Left ventricle myocardium inferior (tissue), 1 donor: ENCODE data around the gene BICC1. TPM values are rescaled to one million over a fixed set of nuclear protein-coding genes. Genes with fewer than 3 reads are reported as not detected.

ENCODE experiments used
- DNase-seq: peaks from one replicate; pipeline ENCODE4 v3.0.0-alpha.2; 2020
- H3K27ac ChIP-seq: fragments of 200-600 bp; replicated peaks from 2 replicates; pipeline ENCODE4 v1.8.0; 2021
- H3K27me3 ChIP-seq: fragments of 200-600 bp; 2 replicates; pipeline ENCODE4 v1.8.0; 2021; ENCODE audit warnings: low read depth
- H3K36me3 ChIP-seq: fragments of 200-600 bp; 2 replicates; pipeline ENCODE4 v1.8.0; 2021
- H3K4me1 ChIP-seq: fragments of 200-600 bp; 2 replicates; pipeline ENCODE4 v1.8.0; 2021
- H3K4me3 ChIP-seq: fragments of 200-600 bp; 2 replicates; pipeline ENCODE4 v1.8.0; 2021; ENCODE audit warnings: mild to moderate bottlenecking, moderate library complexity
- H3K9me3 ChIP-seq: fragments of 200-600 bp; replicated peaks from 2 replicates; pipeline ENCODE4 v1.8.0; 2021
- intact Hi-C: fragments of 100-400 bp; cut with micrococcal nuclease; formaldehyde crosslinking; loops from one replicate; pipeline ENCODE4 v1.11.0; 2022
- total RNA-seq: library from RNA; stranded (reverse); fragmentation: NEBNext Ultra II Directional; extraction: Animal tissue kit (Norgen Biotek cat#: 25700); gene quantifications from one replicate; pipeline ENCODE4 v1.2.1, GENCODE V29; 2021
- TF ChIP-seq, protein P1 (sequence below): fragments of 200-600 bp; IDR thresholded peaks from 2 replicates; pipeline ENCODE4 v1.8.0; 2021; ENCODE audit warnings: antibody characterized with exemption, mild to moderate bottlenecking, borderline replicate concordance
- donor health status: DM: no; HTN: yes; CAD: no; lungs with severe emphysema.

BICC1 gene
- total RNA-seq, 1 donor from 2014 or later: 5.7 TPM

DNA sequence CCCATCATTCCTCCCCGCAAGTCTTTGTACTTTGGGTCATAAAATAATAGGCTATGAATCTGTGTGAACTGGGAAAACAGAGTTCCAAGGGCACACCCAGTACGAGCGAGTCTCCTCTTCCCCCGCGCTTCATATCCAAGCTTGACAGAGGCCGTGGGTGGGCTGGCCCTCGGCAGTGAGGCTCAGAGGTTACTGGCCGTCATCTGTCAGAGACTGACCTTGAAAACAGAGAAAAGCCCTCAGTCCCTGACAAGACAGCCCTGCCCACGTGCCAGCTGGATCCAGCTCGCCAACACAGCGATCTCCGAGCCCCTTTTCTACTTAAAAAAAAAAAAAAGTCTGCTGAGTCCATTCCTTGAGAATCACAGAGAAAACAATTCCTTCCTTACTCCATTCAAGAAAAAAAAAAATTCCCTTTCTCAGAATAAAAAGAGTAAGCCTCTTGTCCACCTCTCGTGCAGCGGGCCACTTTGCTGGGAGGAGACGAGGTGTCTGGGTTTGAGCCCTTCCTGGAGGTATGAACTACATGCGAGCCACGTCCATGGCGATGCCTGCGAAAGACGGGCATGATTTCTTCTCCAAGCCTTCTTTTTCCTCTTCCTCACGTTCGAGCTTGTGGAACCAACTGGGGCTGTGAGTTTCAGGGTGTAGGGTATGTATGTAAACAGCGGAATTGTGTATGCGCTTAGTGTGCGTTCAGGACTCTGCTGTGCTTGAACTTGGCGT lies 744 bp upstream of the BICC1 start:
- TF ChIP-seq, protein P1, sequence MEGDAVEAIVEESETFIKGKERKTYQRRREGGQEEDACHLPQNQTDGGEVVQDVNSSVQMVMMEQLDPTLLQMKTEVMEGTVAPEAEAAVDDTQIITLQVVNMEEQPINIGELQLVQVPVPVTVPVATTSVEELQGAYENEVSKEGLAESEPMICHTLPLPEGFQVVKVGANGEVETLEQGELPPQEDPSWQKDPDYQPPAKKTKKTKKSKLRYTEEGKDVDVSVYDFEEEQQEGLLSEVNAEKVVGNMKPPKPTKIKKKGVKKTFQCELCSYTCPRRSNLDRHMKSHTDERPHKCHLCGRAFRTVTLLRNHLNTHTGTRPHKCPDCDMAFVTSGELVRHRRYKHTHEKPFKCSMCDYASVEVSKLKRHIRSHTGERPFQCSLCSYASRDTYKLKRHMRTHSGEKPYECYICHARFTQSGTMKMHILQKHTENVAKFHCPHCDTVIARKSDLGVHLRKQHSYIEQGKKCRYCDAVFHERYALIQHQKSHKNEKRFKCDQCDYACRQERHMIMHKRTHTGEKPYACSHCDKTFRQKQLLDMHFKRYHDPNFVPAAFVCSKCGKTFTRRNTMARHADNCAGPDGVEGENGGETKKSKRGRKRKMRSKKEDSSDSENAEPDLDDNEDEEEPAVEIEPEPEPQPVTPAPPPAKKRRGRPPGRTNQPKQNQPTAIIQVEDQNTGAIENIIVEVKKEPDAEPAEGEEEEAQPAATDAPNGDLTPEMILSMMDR: no peak
- DNase-seq: peak; percentile 42
- Histone ChIP-seq H3K4me3 (peak overlapping the region; percentile 72), H3K9me3 (no peaks in the 10 kb centered on the region), H3K36me3 (no peaks in the 10 kb centered on the region), H3K27me3 (peaks cover 65% of the 10 kb centered on the region), H3K27ac (peak overlapping the region; percentile 78), H3K4me1 (peaks cover 14% of the 10 kb centered on the region)
- intact Hi-C loops: no loop called here

DNA sequence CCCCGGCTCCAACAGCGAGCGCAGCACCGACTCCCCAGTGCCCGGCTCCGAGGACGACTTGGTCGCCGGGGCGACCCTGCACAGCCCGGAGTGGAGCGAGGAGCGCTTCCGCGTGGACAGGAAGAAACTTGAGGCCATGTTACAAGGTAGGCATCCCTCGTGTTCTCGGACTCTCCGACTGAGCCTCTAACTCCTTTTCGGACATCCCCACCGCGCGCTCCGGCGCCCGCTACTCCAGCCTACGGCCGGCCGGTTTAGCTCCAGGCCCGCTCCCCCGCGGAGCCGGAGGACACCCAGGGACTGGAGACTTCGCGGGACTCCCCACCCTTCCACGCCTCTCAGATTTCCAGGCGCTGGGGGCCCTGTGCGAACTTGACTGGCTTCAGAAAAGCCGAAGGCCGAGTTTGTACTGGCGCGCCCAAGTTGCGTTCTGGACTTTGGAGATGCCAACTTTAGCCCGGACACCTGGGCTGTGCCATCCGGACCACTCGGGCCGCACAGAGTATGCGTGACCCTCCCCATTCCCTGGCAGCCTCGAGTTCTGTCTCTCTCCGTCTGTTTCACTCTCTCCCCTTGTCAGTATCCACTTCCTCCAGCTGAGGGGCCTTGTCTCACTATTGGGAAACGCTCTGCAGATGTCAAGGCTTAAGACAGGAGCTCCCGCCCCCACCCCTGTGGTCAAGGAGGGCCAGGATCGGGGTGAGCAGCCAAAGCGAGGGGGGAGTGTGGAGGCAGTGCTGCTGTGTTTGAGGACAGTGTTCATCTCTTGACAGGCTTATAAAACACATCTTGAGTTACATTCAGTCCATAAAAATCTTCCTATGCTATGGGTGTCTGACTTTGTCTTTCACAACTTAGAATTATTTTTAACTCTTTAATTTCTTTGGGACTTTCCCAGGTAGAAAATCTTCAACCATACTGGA lies 777 bp downstream of the BICC1 start:
- peak overlapping the region; percentile 72 for H3K4me3 ChIP-seq
- TF ChIP-seq, protein P1: no peak
- intact Hi-C loops: no loop called here
- H3K4me1 ChIP-seq: peaks cover 14% of the 10 kb centered on the region
- H3K27me3 ChIP-seq: peaks cover 76% of the 10 kb centered on the region
- H3K27ac ChIP-seq: peak overlapping the region; percentile 78
- no peaks in the 10 kb centered on the region for H3K9me3 ChIP-seq
- peak; percentile 71 for DNase-seq
- no peaks in the 10 kb centered on the region for H3K36me3 ChIP-seq

DNA sequence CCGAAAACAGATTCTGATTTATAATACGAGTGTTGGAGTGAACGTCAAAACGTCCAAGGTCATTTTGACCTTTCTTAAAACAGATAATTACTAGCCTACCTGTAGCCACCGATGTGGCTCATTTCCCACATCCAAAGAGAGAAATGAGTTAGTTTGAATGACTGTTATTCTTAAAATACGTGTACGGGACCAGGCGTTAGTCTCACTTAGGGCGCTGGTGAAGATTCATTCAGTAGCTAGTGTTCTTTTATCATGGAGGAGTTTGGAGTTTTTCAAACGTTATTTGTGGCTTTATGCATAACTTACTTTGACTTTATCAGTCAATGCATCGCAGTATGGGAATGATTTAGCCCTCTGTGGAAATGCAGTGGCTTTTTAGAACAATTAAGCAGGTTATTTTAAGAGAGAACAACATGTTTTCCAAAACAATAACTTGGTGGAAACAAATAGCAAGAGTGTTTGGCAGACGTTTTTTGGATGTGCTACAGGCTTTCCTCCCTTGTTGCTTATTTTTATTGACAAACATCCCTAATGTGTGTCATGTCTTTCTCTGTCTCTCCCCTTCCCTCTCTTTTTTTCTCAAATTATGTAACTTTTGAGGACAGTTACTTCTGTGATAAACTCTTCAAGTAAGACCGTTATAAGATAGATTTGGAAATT lies 1.6 kb downstream of the BICC1 start:
- Histone ChIP-seq H3K27me3 (peaks cover 79% of the 10 kb centered on the region), H3K4me1 (peaks cover 14% of the 10 kb centered on the region), H3K27ac (peak overlapping the region; percentile 78), H3K36me3 (no peaks in the 10 kb centered on the region), H3K9me3 (no peaks in the 10 kb centered on the region), H3K4me3 (peak overlapping the region; percentile 72)
- intact Hi-C loops: no loop called here
- DNase-seq: no peak
- TF ChIP-seq, protein P1: no peak

DNA sequence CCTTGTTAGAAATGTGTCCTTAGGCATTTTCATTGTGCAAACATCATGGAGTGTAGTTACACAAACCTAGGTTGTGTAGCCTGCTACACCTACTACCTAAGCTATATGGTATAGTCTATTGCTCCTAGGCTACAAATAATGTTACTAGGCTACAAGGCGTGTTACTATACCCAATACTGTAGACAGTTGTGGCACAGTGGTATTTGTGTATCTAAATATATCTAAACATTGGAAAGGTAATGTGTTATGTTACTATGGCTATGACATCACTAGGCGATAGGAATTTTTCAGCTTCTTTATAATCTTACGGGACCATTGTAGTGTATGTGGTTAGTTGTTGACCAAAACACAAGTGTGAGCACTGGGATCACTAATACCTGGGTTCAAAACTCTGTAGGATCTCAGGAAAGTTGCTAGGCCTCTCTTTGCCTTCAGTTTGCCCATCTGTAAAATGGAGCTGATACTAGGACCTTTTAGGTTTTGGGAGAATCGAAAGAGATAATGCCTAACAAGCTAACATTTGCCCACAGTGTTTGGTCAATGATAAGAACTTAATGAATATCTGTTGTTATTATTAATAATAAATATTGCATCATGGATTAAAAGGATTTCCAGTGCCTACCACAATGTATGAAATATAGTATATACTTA lies 2.7 kb downstream of the BICC1 start:
- Histone ChIP-seq H3K4me3 (peak overlapping the region; percentile 72), H3K4me1 (peaks cover 14% of the 10 kb centered on the region), H3K36me3 (no peaks in the 10 kb centered on the region), H3K27me3 (peaks cover 75% of the 10 kb centered on the region), H3K9me3 (no peaks in the 10 kb centered on the region), H3K27ac (no peak overlapping the region)
- no peak for DNase-seq
- intact Hi-C loops: no loop called here
- TF ChIP-seq, protein P1: no peak

DNA sequence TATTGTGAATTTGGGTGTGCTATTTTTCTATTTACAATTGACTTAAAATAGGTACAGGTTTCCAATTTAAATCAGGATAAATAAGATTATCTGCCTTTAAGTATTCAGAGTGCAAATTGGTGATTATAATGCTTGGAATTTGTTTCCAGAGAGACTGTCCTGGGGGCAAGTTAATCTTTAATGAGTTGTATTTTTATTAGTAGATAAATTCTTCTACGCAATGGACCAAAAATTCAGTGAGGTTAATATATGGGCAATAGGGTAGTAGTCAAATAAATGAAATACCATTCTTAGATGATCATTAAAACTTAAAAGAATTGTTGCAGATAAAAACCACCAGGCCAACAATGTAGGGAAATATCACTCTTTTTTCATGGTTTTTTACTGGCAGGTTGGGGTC lies 3.4 kb downstream of the BICC1 start:
- DNase-seq: no peak
- TF ChIP-seq, protein P1: no peak
- peaks cover 70% of the 10 kb centered on the region for H3K27me3 ChIP-seq
- H3K4me1 ChIP-seq: peaks cover 14% of the 10 kb centered on the region
- no peak overlapping the region for H3K27ac ChIP-seq
- intact Hi-C loops: no loop called here
- H3K9me3 ChIP-seq: no peaks in the 10 kb centered on the region
- H3K36me3 ChIP-seq: no peaks in the 10 kb centered on the region
- H3K4me3 ChIP-seq: peak overlapping the region; percentile 72
